GM21515 (cell line): ENCODE measurements around the gene ABCC4.

Experiments used
- ATAC-seq: cut with Tn5 transposase; IDR thresholded peaks from one replicate; pipeline ENCODE4 v1.9.1; 2021; ENCODE audit not compliant: unreplicated experiment

The ABCC4 gene

GRCh38 chr13:95007322-95007721 lies 293.9 kb downstream of the ABCC4 start:
- ATAC-seq = no peak

- ATAC-seq = no peak
Measured at GRCh38 chr13:95005300-95005699, 296.0 kb downstream of the ABCC4 start.

- no peak for ATAC-seq
Measured at GRCh38 chr13:95003019-95003813, 298.0 kb downstream of the ABCC4 start.

GRCh38 chr13:95002126-95002525 lies 299.1 kb downstream of the ABCC4 start:
- no peak for ATAC-seq

GRCh38 chr13:94999871-95000270 lies 301.4 kb downstream of the ABCC4 start:
- no peak for ATAC-seq

GRCh38 chr13:94997126-94997525 lies 304.1 kb downstream of the ABCC4 start:
- ATAC-seq = no peak

GRCh38 chr13:94996445-94996844 lies 304.8 kb downstream of the ABCC4 start:
- ATAC-seq = no peak

- ATAC-seq = no peak
Measured at GRCh38 chr13:94994506-94994905, 306.7 kb downstream of the ABCC4 start.

- ATAC-seq = no peak
Measured at GRCh38 chr13:94993616-94994015, 307.6 kb downstream of the ABCC4 start.

- no peak for ATAC-seq
Measured at GRCh38 chr13:94992036-94992960, 309.0 kb downstream of the ABCC4 start.

- no peak for ATAC-seq
Measured at GRCh38 chr13:94988654-94989053, 312.6 kb downstream of the ABCC4 start.

GRCh38 chr13:94987869-94988268 lies 313.4 kb downstream of the ABCC4 start:
- no peak for ATAC-seq

GRCh38 chr13:94987081-94987480 lies 314.2 kb downstream of the ABCC4 start:
- ATAC-seq = no peak

GRCh38 chr13:94984958-94985357 lies 316.3 kb downstream of the ABCC4 start:
- no peak for ATAC-seq

- no peak for ATAC-seq
Measured at GRCh38 chr13:94978516-94978915, 322.7 kb downstream of the ABCC4 start.

- ATAC-seq = no peak
Measured at GRCh38 chr13:94974015-94974951, 327.0 kb downstream of the ABCC4 start.

- ATAC-seq = no peak
Measured at GRCh38 chr13:94972262-94972661, 329.0 kb downstream of the ABCC4 start.
